GM20431 (cell line): Measurements from ENCODE around the gene CUL2.
"Not testable (repeated sequence)": the region's sequence is repeated elsewhere in the genome, so short reads cannot be mapped to it uniquely, and the experiment has no call there.

Experiments used
- in situ Hi-C: fragments of 300-500 bp; cut with MseI, MboI; formaldehyde crosslinking; loops from one replicate; pipeline ENCODE4 v1.15.0; 2020; ENCODE audit warnings: low sequenced_read_pairs; ENCODE audit not compliant: unreplicated experiment

Gene CUL2

GRCh38 chr10:34988397-34989067 lies 101.6 kb downstream of the CUL2 start:
- in situ Hi-C loops = no loop called here

GRCh38 chr10:34985823-34986222 lies 104.3 kb downstream of the CUL2 start:
- in situ Hi-C loops = no loop called here

- in situ Hi-C loops = no loop called here
Observed at GRCh38 chr10:34985146-34985545, 105.0 kb downstream of the CUL2 start.

GRCh38 chr10:34981844-34982243 lies 108.3 kb downstream of the CUL2 start:
- in situ Hi-C loops = no loop called here

- in situ Hi-C loops = no loop called here
Observed at GRCh38 chr10:34979938-34980337, 110.2 kb downstream of the CUL2 start.

GRCh38 chr10:34978080-34978479 lies 112.1 kb downstream of the CUL2 start:
- in situ Hi-C loops = no loop called here

- in situ Hi-C loops = not testable (repeated sequence)
Observed at GRCh38 chr10:34976380-34976910, 113.7 kb downstream of the CUL2 start.

- in situ Hi-C loops = not testable (repeated sequence)
Observed at GRCh38 chr10:34974364-34975065, 115.6 kb downstream of the CUL2 start.

- in situ Hi-C loops = not testable (repeated sequence)
Observed at GRCh38 chr10:34973757-34974156, 116.4 kb downstream of the CUL2 start.

GRCh38 chr10:34973121-34973520 lies 117.0 kb downstream of the CUL2 start:
- in situ Hi-C loops = not testable (repeated sequence)

GRCh38 chr10:34972591-34972990 lies 117.5 kb downstream of the CUL2 start:
- in situ Hi-C loops = not testable (repeated sequence)

GRCh38 chr10:34971606-34972334 lies 118.4 kb downstream of the CUL2 start:
- in situ Hi-C loops = not testable (repeated sequence)

- in situ Hi-C loops = no loop called here
Observed at GRCh38 chr10:34969171-34969570, 121.0 kb downstream of the CUL2 start.

GRCh38 chr10:34967335-34967880 lies 122.7 kb downstream of the CUL2 start:
- in situ Hi-C loops = no loop called here

- in situ Hi-C loops = no loop called here
Observed at GRCh38 chr10:34966451-34966850, 123.7 kb downstream of the CUL2 start.

- in situ Hi-C loops = no loop called here
Observed at GRCh38 chr10:34966040-34966439, 124.1 kb downstream of the CUL2 start.

GRCh38 chr10:34964166-34964800 lies 125.9 kb downstream of the CUL2 start:
- in situ Hi-C loops = no loop called here

GRCh38 chr10:34962866-34963265 lies 127.3 kb downstream of the CUL2 start:
- in situ Hi-C loops = no loop called here

- in situ Hi-C loops = no loop called here
Observed at GRCh38 chr10:34960983-34961382, 129.2 kb downstream of the CUL2 start.

- in situ Hi-C loops = no loop called here
Observed at GRCh38 chr10:34959786-34960185, 130.4 kb downstream of the CUL2 start.
